ENCODE results near the gene TMEM184C. TPM values are rescaled to one million over a fixed set of nuclear protein-coding genes. Genes with fewer than 3 reads are reported as not detected.
A peak's percentile ranks its signal among the peaks of the same experiment; 100 is the strongest.

The TMEM184C gene
- total RNA-seq = 10 to 100 TPM in 4 of 5 donors, 1 to 10 TPM in 1; 7.8 to 31.8 (median 20.6) TPM
- polyA plus RNA-seq = 1 to 10 TPM; 5.1 to 6.3 (median 6.0) TPM
- long read RNA-seq, donor 1, full-length matches to known transcripts = 2 of 2 reads
- long read RNA-seq, donor 1, partial matches to known transcripts = 0 of 2 reads
- long read RNA-seq, donor 1, other reads (novel, unspliced or antisense) = 0 of 2 reads
- long read RNA-seq, donor 2, full-length matches to known transcripts = 10 of 10 reads
- long read RNA-seq, donor 2, partial matches to known transcripts = 0 of 10 reads
- long read RNA-seq, donor 2, other reads (novel, unspliced or antisense) = 0 of 10 reads
- long read RNA-seq, donor 3, full-length matches to known transcripts = 4 of 4 reads
- long read RNA-seq, donor 3, partial matches to known transcripts = 0 of 4 reads
- long read RNA-seq, donor 3, other reads (novel, unspliced or antisense) = 0 of 4 reads
- long read RNA-seq, donor 4, partial matches to known transcripts = 0 of 1 reads
- long read RNA-seq, donor 4, other reads (novel, unspliced or antisense) = 0 of 1 reads
- long read RNA-seq, donor 5, full-length matches to known transcripts = 5 of 11 reads
- long read RNA-seq, donor 5, partial matches to known transcripts = 6 of 11 reads
- long read RNA-seq, donor 5, other reads (novel, unspliced or antisense) = 0 of 11 reads
- long read RNA-seq, donor 6, full-length matches to known transcripts = 12 of 12 reads
- long read RNA-seq, donor 6, partial matches to known transcripts = 0 of 12 reads
- long read RNA-seq, donor 6, other reads (novel, unspliced or antisense) = 0 of 12 reads
- long read RNA-seq, donor 7, full-length matches to known transcripts = 3 of 3 reads
- long read RNA-seq, donor 7, partial matches to known transcripts = 0 of 3 reads
- long read RNA-seq, donor 7, other reads (novel, unspliced or antisense) = 0 of 3 reads
- long read RNA-seq, donor 8, full-length matches to known transcripts = 5 of 29 reads
- long read RNA-seq, donor 8, partial matches to known transcripts = 24 of 29 reads
- long read RNA-seq, donor 8, other reads (novel, unspliced or antisense) = 0 of 29 reads
- long read RNA-seq, donor 9, full-length matches to known transcripts = 3 of 3 reads
- long read RNA-seq, donor 9, partial matches to known transcripts = 0 of 3 reads
- long read RNA-seq, donor 9, other reads (novel, unspliced or antisense) = 0 of 3 reads
- long read RNA-seq, donor 10, full-length matches to known transcripts = 2 of 2 reads
- long read RNA-seq, donor 10, partial matches to known transcripts = 0 of 2 reads
- long read RNA-seq, donor 10, other reads (novel, unspliced or antisense) = 0 of 2 reads

DNA sequence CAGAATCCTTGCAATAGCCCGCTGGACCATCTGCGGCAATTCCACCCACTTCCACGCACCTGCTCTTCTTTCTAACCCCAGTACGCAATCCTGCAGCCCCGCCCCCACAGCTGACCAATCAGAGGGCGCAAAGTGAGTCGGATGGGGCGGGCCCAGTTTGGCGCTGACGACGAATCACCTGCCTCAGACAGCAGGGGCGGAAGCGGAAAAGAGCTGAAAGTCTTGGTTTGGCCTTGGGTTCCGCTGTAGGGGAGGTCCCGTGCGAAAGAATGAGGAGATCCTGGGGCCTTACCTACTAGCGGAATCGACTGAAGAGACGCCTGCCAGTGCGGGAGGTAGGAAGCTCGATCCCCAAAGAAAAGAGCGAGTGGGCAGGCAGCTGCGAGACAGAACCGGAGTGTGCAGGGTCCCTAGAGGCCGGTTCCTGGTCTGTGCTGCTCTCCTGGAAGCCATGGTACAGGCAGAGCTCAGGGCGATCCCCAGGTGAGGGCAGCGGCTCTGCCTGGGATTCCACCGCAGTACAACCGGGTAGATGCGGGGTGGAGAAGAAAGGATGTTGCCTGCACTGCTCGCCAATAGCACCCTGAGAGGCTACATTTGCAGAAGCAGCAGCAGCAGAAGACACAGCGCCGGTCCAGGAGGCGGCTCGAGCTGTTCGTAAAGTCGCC is at the start of gene TMEM184C:
TSS of gene TMEM184C (plus strand) at position 225 of the 668 bp plus-strand sequence. CDS start 560 bp downstream, outside the sequence.
- Histone ChIP-seq H3K9me3 (no peaks in the 10 kb centered on the region), H3K27me3 (no peaks in the 10 kb centered on the region), H3K36me3 (peaks cover 0 to 4% (median under 1%) of the 10 kb centered on the region in 4 donors), H3K4me1 (peaks cover 33 to 53% (median 45%) of the 10 kb centered on the region in 4 donors), H3K27ac (peak within 1 kb of the TSS; percentile 85 to 90 (median 87)), H3K4me3 (peak within 1 kb of the TSS; percentile 76 to 90 (median 84))
- TF ChIP-seq POLR2AphosphoS5 (IDR thresholded peaks at IDR 0.05) (peak; percentile 61 to 87 (median 81)), POLR2A (IDR thresholded peaks at IDR 0.05) (peak in 2 of 4 donors; percentile 52 to 56), EP300 (IDR thresholded peaks at IDR 0.05) (no peak)
- TF ChIP-seq, protein P1, sequence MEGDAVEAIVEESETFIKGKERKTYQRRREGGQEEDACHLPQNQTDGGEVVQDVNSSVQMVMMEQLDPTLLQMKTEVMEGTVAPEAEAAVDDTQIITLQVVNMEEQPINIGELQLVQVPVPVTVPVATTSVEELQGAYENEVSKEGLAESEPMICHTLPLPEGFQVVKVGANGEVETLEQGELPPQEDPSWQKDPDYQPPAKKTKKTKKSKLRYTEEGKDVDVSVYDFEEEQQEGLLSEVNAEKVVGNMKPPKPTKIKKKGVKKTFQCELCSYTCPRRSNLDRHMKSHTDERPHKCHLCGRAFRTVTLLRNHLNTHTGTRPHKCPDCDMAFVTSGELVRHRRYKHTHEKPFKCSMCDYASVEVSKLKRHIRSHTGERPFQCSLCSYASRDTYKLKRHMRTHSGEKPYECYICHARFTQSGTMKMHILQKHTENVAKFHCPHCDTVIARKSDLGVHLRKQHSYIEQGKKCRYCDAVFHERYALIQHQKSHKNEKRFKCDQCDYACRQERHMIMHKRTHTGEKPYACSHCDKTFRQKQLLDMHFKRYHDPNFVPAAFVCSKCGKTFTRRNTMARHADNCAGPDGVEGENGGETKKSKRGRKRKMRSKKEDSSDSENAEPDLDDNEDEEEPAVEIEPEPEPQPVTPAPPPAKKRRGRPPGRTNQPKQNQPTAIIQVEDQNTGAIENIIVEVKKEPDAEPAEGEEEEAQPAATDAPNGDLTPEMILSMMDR (IDR thresholded peaks at IDR 0.05) = peak in 2 of 7 experiments; percentile 21 to 30
- 0 to 1% (median 0%) methylated on average over 34 to 37 of the region's 37 CpGs for WGBS, 5 donors
- intact Hi-C loops (cut with DNase I; ENCODE audit: low total_unique reads) = no loop called here
- peak; percentile 99 for DNase-seq

DNA sequence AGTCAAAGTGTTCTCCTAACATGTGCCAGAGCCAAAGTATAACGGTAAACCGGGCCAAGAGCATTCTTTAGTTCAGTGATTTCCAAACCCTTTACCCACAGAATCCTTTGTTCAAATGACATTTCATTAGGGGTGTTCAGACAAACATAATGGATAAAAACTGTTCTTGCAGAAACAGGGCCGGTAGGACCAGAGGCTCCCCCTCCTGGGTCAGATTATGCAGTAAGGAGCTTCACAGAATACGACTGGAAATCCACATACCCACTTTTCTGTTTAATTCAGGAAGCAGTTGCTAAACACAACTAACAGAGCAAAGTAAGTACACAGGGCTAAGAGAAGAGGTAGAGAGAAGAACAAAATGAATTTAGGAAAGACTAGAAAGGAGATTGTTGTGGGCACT is 46.6 kb upstream of the TMEM184C start:
- H3K4me3 ChIP-seq = no peak overlapping the region
- 35 to 53% (median 50%) methylated on average over 4 of the region's 4 CpGs for WGBS, 5 donors
- no peaks in the 10 kb centered on the region for H3K4me1 ChIP-seq
- H3K27ac ChIP-seq = peak overlapping the region in 2 of 5 donors; percentile 35 to 53
- H3K9me3 ChIP-seq = no peaks in the 10 kb centered on the region
- no peaks in the 10 kb centered on the region for H3K36me3 ChIP-seq
- DNase-seq = peak in 1 of 2 donors; percentile 19
- H3K27me3 ChIP-seq = no peaks in the 10 kb centered on the region
- no peak for TF ChIP-seq POLR2AphosphoS5 (IDR thresholded peaks at IDR 0.05)
- no peak for TF ChIP-seq EP300 (IDR thresholded peaks at IDR 0.05)
- TF ChIP-seq, protein P1 (IDR thresholded peaks at IDR 0.05) = no peak
- no peak for TF ChIP-seq POLR2A (IDR thresholded peaks at IDR 0.05)
- intact Hi-C loops (cut with DNase I; ENCODE audit: low total_unique reads) = no loop called here

- Histone ChIP-seq H3K27ac (peak overlapping the region in 2 of 5 donors; percentile 35 to 53), H3K4me1 (no peaks in the 10 kb centered on the region), H3K9me3 (no peaks in the 10 kb centered on the region), H3K36me3 (no peaks in the 10 kb centered on the region), H3K27me3 (no peaks in the 10 kb centered on the region), H3K4me3 (no peak overlapping the region)
- WGBS, 5 donors = 57 to 66% (median 64%) methylated on average over 5 of the region's 5 CpGs
- DNase-seq = no peak
- intact Hi-C loops (cut with DNase I; ENCODE audit: low total_unique reads) = no loop called here
- TF ChIP-seq POLR2A (IDR thresholded peaks at IDR 0.05) (no peak), POLR2AphosphoS5 (IDR thresholded peaks at IDR 0.05) (no peak), EP300 (IDR thresholded peaks at IDR 0.05) (no peak)
- TF ChIP-seq, protein P1 (IDR thresholded peaks at IDR 0.05) = no peak
Observed at GRCh38 chr4:147571036-147571770, 46.0 kb upstream of the TMEM184C start.

All from stomach (tissue), 19 donors.